Stimulated activated naive CD8-positive, alpha-beta T cell treated with anti-CD3 and anti-CD28 coated beads, Interleukin-15, Interleukin-2, amounts not matched to agents 100 ng/mL and 50 ng/mL, for 24 hours (primary cell): ENCODE measurements around the gene LDAF1.
"Not testable (repeated sequence)": the region's sequence is repeated elsewhere in the genome, so short reads cannot be mapped to it uniquely, and the experiment has no call there.

ENCODE experiments used
- H3K27ac Mint-ChIP-seq: one replicate; pipeline ENCODE4 v1.8.0; 2021; ENCODE audit warnings: mild to moderate bottlenecking, mixed read lengths
- H3K27me3 Mint-ChIP-seq: one replicate; pipeline ENCODE4 v1.8.0; 2021; ENCODE audit warnings: mixed read lengths
- H3K36me3 Mint-ChIP-seq: one replicate; pipeline ENCODE4 v1.8.0; 2021; ENCODE audit warnings: low read depth, mixed read lengths
- H3K4me1 Mint-ChIP-seq: one replicate; pipeline ENCODE4 v1.8.0; 2021; ENCODE audit warnings: low read depth, mixed read lengths
- H3K4me3 Mint-ChIP-seq: one replicate; pipeline ENCODE4 v1.8.0; 2021; ENCODE audit warnings: mild to moderate bottlenecking, mixed read lengths
- H3K9me3 Mint-ChIP-seq: one replicate; pipeline ENCODE4 v1.8.0; 2021; ENCODE audit warnings: mixed read lengths

The LDAF1 gene

GRCh38 chr16:21172650-21173049 is 14.2 kb downstream of the LDAF1 start:
- H3K27ac Mint-ChIP-seq, result no peak overlapping the region
- peaks cover 43% of the 10 kb centered on the region for H3K36me3 Mint-ChIP-seq
- no peaks in the 10 kb centered on the region for H3K4me1 Mint-ChIP-seq
- no peaks in the 10 kb centered on the region for H3K27me3 Mint-ChIP-seq
- no peaks in the 10 kb centered on the region for H3K9me3 Mint-ChIP-seq
- H3K4me3 Mint-ChIP-seq, result no peak overlapping the region

DNA sequence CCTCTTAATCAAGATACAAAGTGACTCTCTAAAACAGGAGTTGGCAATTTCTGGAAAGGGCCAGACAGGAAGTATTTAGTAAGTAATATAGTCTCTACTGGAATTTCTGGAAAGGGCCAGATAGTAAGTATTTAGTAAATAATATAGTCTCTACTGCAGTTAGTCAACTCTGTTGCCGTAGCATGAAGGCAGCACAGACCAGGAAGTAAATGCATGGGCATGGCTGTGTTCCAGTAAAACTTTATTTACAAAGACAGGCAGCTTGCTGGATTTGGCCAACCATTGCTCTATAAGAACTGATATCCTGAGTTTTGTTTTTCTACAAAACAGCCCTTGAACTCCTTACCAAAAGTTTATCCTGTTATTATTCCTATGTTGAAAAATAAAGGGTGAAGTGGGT is 16.9 kb downstream of the LDAF1 start:
- Mint-ChIP-seq H3K9me3 (no peaks in the 10 kb centered on the region), H3K27ac (no peak overlapping the region), H3K4me3 (no peak overlapping the region), H3K4me1 (no peaks in the 10 kb centered on the region), H3K36me3 (peaks cover 61% of the 10 kb centered on the region), H3K27me3 (no peaks in the 10 kb centered on the region)

GRCh38 chr16:21179126-21179982 is 20.9 kb downstream of the LDAF1 start:
- peaks cover 6% of the 10 kb centered on the region for H3K9me3 Mint-ChIP-seq
- no peaks in the 10 kb centered on the region for H3K27me3 Mint-ChIP-seq
- H3K4me1 Mint-ChIP-seq, result peaks cover 2% of the 10 kb centered on the region
- H3K36me3 Mint-ChIP-seq, result peaks cover 71% of the 10 kb centered on the region
- no peak overlapping the region for H3K27ac Mint-ChIP-seq
- H3K4me3 Mint-ChIP-seq, result no peak overlapping the region

- Mint-ChIP-seq H3K4me3 (no peak overlapping the region), H3K27me3 (no peaks in the 10 kb centered on the region), H3K27ac (no peak overlapping the region), H3K4me1 (peaks cover 8% of the 10 kb centered on the region), H3K36me3 (peaks cover 69% of the 10 kb centered on the region), H3K9me3 (peaks cover 9% of the 10 kb centered on the region)
Measured at GRCh38 chr16:21179983-21180365, 21.5 kb downstream of the LDAF1 start.

- H3K27me3 Mint-ChIP-seq, result no peaks in the 10 kb centered on the region
- peaks cover 9% of the 10 kb centered on the region for H3K9me3 Mint-ChIP-seq
- peaks cover 48% of the 10 kb centered on the region for H3K36me3 Mint-ChIP-seq
- H3K4me3 Mint-ChIP-seq, result no peak overlapping the region
- H3K27ac Mint-ChIP-seq, result no peak overlapping the region
- peaks cover 21% of the 10 kb centered on the region for H3K4me1 Mint-ChIP-seq
Measured at GRCh38 chr16:21183995-21184394, 25.5 kb downstream of the LDAF1 start.

GRCh38 chr16:21184834-21185233 is 26.4 kb downstream of the LDAF1 start:
- peaks cover 9% of the 10 kb centered on the region for H3K9me3 Mint-ChIP-seq
- H3K4me3 Mint-ChIP-seq, result no peak overlapping the region
- peaks cover 42% of the 10 kb centered on the region for H3K36me3 Mint-ChIP-seq
- H3K27ac Mint-ChIP-seq, result peak overlapping the region; percentile 75
- H3K4me1 Mint-ChIP-seq, result peaks cover 21% of the 10 kb centered on the region
- H3K27me3 Mint-ChIP-seq, result no peaks in the 10 kb centered on the region

DNA sequence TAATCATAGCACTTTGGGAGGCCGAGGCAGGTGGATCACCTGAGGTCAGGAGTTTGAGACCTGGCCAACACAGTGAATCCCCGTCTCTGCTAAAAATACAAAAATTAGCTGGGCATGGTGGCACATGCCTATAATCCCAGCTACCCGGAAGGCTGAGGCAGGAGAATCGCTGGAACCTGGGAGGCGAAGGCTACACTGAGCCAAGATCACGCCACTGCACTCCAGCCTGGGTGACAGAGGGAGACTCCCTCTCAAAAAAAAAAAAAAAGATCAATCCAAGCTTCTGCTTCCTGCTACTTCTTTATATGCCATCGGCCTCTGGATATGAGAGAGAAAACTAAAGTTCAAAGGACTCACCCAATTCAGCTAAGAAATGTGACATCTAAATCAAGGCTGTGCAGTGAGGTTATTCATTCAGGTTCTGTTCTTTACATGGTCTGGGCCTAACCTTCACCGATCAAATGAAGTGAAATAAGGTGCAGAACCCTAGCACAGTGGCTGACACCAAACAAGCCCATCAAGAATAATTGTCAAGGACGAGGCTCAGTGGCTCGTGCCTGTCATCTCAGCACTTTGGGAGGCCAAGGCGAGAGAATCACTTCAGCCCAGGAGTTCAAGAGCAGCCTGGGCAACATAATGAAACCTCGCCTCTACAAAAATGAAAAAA is 27.3 kb downstream of the LDAF1 start:
- Mint-ChIP-seq H3K27me3 (no peaks in the 10 kb centered on the region), H3K4me1 (peaks cover 21% of the 10 kb centered on the region), H3K4me3 (no peak overlapping the region), H3K27ac (no peak overlapping the region), H3K9me3 (peaks cover 13% of the 10 kb centered on the region), H3K36me3 (peaks cover 37% of the 10 kb centered on the region)

DNA sequence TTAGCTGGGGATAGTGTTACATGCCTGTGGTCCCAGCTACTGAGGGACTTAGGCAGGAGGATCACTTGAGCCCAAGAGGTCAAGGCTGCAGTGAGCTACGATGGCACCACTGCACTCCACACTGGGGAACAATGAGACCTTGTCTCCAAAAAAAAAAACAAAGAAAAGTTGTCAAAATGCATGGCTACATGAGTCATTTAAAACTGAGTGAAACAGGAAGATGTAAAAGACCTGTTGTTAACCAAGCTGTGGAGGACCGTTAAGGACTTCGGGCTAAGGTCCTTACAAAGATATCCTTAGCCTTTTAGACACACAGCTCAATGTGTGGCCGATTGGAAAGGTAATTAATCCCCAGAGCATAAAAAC is 27.8 kb downstream of the LDAF1 start:
- H3K27ac Mint-ChIP-seq, result no peak overlapping the region

DNA sequence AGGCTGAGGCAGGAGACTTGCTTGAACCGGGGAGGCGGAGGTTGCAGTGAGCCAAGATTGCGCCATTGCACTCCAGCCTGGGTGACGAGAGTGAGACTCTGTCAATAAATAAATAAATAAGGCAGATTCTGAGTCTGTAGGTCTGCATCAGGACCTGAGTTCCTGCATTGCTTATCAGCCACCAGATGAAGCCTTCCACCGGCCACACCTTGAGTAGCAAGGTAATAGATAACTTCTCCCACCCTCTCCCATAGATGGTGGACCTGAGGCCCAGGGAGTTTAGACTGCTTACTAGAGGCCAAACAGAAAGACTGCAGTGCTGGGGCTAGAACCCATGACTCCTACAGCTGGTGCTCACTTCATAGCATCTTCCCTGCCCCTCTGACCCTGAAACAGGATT is 30.8 kb downstream of the LDAF1 start:
- Mint-ChIP-seq H3K9me3 (peaks cover 8% of the 10 kb centered on the region), H3K36me3 (peaks cover 5% of the 10 kb centered on the region), H3K4me3 (no peak overlapping the region)

More for the DNA sequence above, 27.8 kb downstream of the LDAF1 start:
- Mint-ChIP-seq H3K36me3 (peaks cover 31% of the 10 kb centered on the region), H3K27me3 (peaks cover 1% of the 10 kb centered on the region), H3K4me3 (no peak overlapping the region), H3K4me1 (peaks cover 21% of the 10 kb centered on the region), H3K9me3 (peaks cover 13% of the 10 kb centered on the region)

DNA sequence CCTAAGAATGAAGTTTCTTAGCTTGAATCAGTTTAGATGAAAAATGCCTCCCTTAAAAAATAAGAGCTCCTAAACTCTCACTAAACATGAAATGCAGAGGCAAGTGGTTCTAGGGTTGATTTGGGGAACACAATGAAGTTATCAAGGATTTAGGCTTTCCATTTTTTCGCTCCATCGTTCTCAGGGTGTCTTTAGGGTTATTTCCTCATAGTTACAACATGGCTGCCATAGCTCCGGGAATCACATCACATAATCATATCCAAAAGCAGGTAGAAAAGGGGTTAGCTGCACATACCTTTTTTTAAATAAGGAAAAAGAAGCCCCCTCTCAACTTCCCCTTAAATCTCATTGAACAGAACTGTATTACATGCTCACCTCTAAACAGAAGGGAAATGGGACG is 31.5 kb downstream of the LDAF1 start:
- H3K4me3 Mint-ChIP-seq, result no peak overlapping the region

More for the DNA sequence above, 30.8 kb downstream of the LDAF1 start:
- H3K27ac Mint-ChIP-seq, result no peak overlapping the region
- peaks cover 19% of the 10 kb centered on the region for H3K4me1 Mint-ChIP-seq
- H3K27me3 Mint-ChIP-seq, result peaks cover 9% of the 10 kb centered on the region

DNA sequence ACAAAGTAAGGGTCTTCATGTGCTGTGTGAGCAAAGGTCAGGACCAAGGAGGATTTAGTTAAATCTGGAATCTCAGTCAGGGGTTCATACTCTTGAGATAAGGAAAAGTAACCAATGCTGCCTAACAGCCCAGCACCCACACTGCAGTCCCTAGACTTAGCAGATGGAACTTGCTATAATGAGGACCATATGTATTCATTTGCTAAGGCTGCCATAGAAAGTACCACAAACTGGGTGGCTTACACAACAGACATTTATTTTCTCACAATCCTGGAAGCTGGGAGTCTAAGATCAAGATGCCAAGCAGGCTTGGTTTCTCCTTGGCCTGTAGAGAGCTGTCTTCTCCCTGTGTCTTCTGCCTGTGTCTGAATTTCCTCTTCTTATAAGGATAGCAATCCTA is 32.1 kb downstream of the LDAF1 start:
- no peak overlapping the region for H3K4me3 Mint-ChIP-seq
- H3K36me3 Mint-ChIP-seq, result no peaks in the 10 kb centered on the region

More for the DNA sequence above, 31.5 kb downstream of the LDAF1 start:
- Mint-ChIP-seq H3K36me3 (no peaks in the 10 kb centered on the region), H3K4me1 (peaks cover 16% of the 10 kb centered on the region), H3K27ac (no peak overlapping the region), H3K9me3 (peaks cover 4% of the 10 kb centered on the region), H3K27me3 (peaks cover 16% of the 10 kb centered on the region)

DNA sequence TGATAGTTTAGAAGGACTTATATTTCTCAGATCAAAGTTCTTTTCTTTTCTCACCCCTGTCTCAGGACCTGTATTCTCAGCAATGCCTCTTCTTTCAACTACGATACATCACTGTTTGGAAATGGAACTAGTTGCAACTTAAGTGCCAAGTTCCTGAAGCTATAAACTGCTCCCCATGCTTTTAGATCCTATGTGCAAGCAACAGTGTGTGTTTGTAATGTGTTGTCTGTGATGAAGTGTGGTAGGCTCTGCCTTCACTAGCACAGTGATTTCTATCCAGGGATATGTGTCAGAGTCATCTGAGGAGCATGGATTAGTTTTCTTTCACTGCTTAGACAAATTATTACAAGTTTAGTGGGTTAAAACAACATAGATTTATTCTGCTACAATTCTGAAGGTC is 34.5 kb downstream of the LDAF1 start:
- no peak overlapping the region for H3K4me3 Mint-ChIP-seq
- peaks cover 12% of the 10 kb centered on the region for H3K4me1 Mint-ChIP-seq
- H3K36me3 Mint-ChIP-seq, result no peaks in the 10 kb centered on the region
- H3K27ac Mint-ChIP-seq, result no peak overlapping the region
- peaks cover 4% of the 10 kb centered on the region for H3K9me3 Mint-ChIP-seq
- H3K27me3 Mint-ChIP-seq, result peaks cover 22% of the 10 kb centered on the region

More for the DNA sequence above, 32.1 kb downstream of the LDAF1 start:
- H3K27ac Mint-ChIP-seq, result no peak overlapping the region
- peaks cover 4% of the 10 kb centered on the region for H3K9me3 Mint-ChIP-seq
- peaks cover 12% of the 10 kb centered on the region for H3K4me1 Mint-ChIP-seq
- peaks cover 18% of the 10 kb centered on the region for H3K27me3 Mint-ChIP-seq

- Mint-ChIP-seq H3K9me3 (peaks cover 4% of the 10 kb centered on the region), H3K4me1 (peaks cover 4% of the 10 kb centered on the region), H3K36me3 (no peaks in the 10 kb centered on the region), H3K27me3 (peaks cover 33% of the 10 kb centered on the region), H3K27ac (no peak overlapping the region), H3K4me3 (no peak overlapping the region)
Measured at GRCh38 chr16:21194771-21195301, 36.4 kb downstream of the LDAF1 start.

- H3K4me3 Mint-ChIP-seq, H3K4me1 Mint-ChIP-seq, H3K36me3 Mint-ChIP-seq, H3K9me3 Mint-ChIP-seq, H3K27ac Mint-ChIP-seq: not testable (repeated sequence)
- peaks cover 33% of the 10 kb centered on the region for H3K27me3 Mint-ChIP-seq
Measured at GRCh38 chr16:21195330-21195729, 36.9 kb downstream of the LDAF1 start.

DNA sequence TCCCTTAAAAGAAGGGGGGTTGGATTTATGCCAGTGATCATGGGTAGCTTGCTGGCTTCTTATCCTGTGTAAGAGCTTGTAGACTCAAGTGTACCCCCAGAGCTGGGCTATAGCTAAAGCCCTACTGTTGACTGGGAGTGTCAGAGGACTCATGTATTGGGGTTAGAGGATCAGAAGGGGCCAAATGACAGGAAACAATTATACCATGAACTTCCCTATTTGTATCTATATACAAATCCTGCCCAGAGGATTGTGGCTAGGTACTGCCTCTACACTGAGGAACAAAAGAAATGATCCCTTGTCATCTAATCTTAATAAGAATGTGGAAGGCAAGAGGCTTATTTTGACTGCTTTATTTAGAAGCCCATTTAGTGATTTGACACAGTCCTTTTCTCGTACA is 38.6 kb downstream of the LDAF1 start:
- Mint-ChIP-seq H3K27me3 (peaks cover 39% of the 10 kb centered on the region), H3K27ac (no peak overlapping the region), H3K9me3 (no peaks in the 10 kb centered on the region), H3K4me3 (no peak overlapping the region), H3K36me3 (no peaks in the 10 kb centered on the region), H3K4me1 (peaks cover 4% of the 10 kb centered on the region)
